ENCODE results near the gene TAS2R14.

DNA sequence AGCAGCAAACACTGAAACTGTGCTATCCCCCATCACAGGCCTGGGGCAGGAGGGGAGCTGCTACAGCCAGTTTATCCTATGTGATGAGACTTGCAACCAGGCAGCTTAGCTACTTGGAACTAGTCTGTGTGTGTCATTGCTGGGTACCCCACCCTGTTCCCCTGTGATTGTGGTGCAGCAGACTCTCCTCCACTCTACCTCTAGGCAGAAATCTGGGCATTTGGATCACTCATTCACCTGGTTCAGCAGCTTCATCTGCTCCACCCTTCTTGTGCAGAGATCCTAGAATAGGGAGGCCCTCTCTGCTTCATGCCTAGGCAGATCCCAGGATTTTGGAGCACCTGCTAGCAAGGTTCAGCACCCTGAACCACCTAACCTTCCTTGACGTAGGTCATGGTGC, 38.5 kb downstream of the TAS2R14 start:
- TF ChIP-seq, protein P1, sequence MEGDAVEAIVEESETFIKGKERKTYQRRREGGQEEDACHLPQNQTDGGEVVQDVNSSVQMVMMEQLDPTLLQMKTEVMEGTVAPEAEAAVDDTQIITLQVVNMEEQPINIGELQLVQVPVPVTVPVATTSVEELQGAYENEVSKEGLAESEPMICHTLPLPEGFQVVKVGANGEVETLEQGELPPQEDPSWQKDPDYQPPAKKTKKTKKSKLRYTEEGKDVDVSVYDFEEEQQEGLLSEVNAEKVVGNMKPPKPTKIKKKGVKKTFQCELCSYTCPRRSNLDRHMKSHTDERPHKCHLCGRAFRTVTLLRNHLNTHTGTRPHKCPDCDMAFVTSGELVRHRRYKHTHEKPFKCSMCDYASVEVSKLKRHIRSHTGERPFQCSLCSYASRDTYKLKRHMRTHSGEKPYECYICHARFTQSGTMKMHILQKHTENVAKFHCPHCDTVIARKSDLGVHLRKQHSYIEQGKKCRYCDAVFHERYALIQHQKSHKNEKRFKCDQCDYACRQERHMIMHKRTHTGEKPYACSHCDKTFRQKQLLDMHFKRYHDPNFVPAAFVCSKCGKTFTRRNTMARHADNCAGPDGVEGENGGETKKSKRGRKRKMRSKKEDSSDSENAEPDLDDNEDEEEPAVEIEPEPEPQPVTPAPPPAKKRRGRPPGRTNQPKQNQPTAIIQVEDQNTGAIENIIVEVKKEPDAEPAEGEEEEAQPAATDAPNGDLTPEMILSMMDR (IDR thresholded peaks at IDR 0.05), result no peak
- TF ChIP-seq, protein P2, sequence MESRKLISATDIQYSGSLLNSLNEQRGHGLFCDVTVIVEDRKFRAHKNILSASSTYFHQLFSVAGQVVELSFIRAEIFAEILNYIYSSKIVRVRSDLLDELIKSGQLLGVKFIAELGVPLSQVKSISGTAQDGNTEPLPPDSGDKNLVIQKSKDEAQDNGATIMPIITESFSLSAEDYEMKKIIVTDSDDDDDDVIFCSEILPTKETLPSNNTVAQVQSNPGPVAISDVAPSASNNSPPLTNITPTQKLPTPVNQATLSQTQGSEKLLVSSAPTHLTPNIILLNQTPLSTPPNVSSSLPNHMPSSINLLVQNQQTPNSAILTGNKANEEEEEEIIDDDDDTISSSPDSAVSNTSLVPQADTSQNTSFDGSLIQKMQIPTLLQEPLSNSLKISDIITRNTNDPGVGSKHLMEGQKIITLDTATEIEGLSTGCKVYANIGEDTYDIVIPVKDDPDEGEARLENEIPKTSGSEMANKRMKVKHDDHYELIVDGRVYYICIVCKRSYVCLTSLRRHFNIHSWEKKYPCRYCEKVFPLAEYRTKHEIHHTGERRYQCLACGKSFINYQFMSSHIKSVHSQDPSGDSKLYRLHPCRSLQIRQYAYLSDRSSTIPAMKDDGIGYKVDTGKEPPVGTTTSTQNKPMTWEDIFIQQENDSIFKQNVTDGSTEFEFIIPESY (IDR thresholded peaks at IDR 0.05; ENCODE audit: borderline replicate concordance, low read depth), result no peak
- TF ChIP-seq, protein P3, sequence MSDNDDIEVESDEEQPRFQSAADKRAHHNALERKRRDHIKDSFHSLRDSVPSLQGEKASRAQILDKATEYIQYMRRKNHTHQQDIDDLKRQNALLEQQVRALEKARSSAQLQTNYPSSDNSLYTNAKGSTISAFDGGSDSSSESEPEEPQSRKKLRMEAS (IDR thresholded peaks at IDR 0.05; ENCODE audit: low read depth), result no peak
- TF ChIP-seq, protein P4, sequence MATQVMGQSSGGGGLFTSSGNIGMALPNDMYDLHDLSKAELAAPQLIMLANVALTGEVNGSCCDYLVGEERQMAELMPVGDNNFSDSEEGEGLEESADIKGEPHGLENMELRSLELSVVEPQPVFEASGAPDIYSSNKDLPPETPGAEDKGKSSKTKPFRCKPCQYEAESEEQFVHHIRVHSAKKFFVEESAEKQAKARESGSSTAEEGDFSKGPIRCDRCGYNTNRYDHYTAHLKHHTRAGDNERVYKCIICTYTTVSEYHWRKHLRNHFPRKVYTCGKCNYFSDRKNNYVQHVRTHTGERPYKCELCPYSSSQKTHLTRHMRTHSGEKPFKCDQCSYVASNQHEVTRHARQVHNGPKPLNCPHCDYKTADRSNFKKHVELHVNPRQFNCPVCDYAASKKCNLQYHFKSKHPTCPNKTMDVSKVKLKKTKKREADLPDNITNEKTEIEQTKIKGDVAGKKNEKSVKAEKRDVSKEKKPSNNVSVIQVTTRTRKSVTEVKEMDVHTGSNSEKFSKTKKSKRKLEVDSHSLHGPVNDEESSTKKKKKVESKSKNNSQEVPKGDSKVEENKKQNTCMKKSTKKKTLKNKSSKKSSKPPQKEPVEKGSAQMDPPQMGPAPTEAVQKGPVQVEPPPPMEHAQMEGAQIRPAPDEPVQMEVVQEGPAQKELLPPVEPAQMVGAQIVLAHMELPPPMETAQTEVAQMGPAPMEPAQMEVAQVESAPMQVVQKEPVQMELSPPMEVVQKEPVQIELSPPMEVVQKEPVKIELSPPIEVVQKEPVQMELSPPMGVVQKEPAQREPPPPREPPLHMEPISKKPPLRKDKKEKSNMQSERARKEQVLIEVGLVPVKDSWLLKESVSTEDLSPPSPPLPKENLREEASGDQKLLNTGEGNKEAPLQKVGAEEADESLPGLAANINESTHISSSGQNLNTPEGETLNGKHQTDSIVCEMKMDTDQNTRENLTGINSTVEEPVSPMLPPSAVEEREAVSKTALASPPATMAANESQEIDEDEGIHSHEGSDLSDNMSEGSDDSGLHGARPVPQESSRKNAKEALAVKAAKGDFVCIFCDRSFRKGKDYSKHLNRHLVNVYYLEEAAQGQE (IDR thresholded peaks at IDR 0.05; ENCODE audit: low read depth, low read length), result no peak

Data from SK-N-SH (cell line).